Fibroblast of skin of scalp (primary cell): Measurements from ENCODE around the gene NEMP2. TPM values are rescaled to one million over a fixed set of nuclear protein-coding genes. Genes with fewer than 3 reads are reported as not detected.
A peak's percentile ranks its signal among the peaks of the same experiment; 100 is the strongest.

Experiments
- DNase-seq: peaks from one replicate; pipeline ENCODE4 v3.0.0-alpha.2; 2013
- polyA plus RNA-seq, 2 experiments: library from polyadenylated mRNA; unstranded; fragments of 120-200 nt; gene quantifications; one replicate each; pipeline ENCODE4 v1.2.1, GENCODE V29; 2013; ENCODE audit not compliant: insufficient read length in 2 of 2

NEMP2 gene
- polyA plus RNA-seq (2013, experiment 1 of 2; ENCODE audit: insufficient read length) = 5.7 TPM
- polyA plus RNA-seq (2013, experiment 2 of 2; ENCODE audit: insufficient read length) = 6.0 TPM

DNA sequence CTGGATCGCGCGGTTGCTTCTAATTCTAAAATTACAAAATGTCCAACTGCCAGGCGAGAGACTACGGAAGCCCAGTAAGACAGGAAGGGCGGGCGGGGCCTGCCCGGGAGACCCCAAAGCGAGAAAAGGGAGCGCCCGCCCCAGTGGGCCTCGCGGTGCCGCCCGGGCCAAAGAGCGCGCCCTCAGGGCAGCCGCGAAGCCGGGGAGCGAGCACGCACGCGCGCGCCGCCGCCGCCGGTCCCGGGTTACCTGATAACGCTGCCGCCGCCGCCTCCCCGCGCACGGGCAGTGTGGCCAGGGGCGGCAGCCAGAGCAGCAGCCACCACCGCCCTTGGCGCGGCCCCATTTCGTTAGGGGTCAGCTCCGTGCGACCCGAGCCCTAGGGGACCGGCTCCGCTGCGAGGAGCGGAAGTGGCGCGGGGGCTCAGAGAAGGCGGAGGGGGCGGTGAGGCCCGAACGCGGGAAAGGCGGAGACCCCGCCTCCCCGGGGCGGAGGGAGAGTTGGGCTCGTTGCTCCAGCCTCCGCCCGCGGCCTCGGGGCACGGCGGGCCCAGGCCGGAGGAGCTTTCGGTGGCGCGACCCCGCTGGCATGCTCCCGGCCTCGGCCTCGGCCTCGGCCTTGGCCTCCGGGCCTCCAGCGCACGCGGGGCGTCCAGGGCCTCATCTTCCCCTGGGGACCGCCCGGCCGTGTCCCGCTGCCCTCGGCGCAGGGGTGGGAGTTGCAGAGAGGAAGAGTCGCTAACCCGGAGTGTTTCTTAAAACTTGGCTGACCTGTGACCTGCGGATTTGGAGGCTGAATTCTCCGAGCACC, at the start of gene NEMP2:
NEMP2 (minus strand) TSS at position 413 of the 811 bp plus-strand sequence; CDS start at position 346, 67 bp downstream.
- DNase-seq = peak; percentile 79

GRCh38 chr2:190583507-190584337, 49.2 kb upstream of the NEMP2 start:
- DNase-seq = no peak

DNA sequence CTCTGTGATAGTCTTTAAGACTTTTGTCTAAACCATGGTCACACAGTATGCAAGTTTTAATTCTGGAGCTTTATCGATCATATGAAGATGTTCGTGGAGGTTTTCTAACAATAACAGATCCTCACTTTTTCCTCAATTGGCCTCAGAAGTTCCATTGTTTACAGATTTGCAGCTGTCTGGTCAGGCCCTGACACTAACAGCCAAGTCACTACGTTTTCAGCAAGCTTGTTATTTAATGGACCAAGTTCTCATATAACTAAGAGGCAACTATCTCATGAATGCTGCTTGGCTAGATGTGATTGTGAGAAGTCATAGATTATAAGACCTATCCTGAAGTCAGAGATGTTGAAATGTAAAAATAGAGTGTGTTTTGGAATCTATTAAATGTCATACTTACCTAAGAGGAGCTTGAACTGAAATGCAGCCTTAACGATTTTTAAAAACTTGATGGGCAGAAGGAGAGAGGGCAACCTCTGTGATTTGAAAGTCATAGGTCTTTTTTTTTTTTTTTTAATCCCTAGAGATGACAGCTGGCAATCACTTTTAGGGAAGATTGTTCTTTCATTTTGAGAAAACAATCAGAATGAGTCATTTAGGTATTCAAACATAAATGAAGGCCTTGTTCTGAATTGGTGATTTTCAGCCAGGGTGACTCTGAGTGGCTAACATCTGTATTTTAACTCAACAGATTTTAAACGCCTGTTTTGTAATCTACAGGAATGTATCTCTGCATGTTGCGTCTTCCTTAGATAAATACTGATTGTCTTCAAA, 48.4 kb upstream of the NEMP2 start:
- DNase-seq = no peak

DNA sequence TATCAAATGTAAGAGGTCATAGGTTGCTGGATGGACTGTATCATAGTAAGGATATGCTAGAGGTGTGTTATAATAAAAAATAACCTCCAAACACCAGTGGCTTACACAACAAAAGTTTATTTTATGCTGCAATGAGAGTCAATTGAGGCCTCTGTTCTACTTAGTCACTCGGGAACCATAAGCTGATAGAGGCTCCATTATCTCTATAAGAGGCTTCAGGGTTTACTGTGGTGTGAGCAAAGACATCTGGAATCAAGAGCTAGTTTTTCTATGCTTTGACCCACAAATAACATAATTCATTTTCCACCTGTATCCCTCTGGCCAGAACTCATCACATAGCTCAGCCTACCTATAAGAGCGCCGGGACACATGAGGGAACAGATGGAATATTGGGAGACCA, 47.5 kb upstream of the NEMP2 start:
- DNase-seq = no peak

- DNase-seq = no peak
Observed at GRCh38 chr2:190579915-190580846, 45.7 kb upstream of the NEMP2 start.

- DNase-seq = no peak
Observed at GRCh38 chr2:190579058-190579410, 44.5 kb upstream of the NEMP2 start.

- peak; percentile 50 for DNase-seq
Observed at GRCh38 chr2:190578158-190579057, 43.9 kb upstream of the NEMP2 start.

DNA sequence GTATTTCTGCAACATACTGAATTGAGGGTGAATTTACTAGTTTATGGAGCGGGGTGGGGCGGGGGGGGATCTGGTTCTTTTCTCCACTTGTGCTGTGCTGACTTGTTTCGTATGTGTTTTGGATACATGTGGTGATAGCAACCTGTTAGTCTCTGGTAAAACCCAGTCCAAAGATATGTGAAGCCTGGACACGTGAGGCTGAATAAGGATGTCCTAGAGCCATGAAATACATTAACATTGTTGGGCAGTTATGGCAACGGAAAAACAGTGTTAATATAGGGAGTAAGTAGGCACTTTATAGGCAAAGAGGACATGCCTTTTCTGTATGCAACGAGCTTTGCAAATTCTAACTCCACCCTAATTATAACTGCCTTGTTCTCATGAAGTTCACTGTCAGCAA, 42.1 kb upstream of the NEMP2 start:
- no peak for DNase-seq

GRCh38 chr2:190575263-190575662, 40.7 kb upstream of the NEMP2 start:
- DNase-seq = no peak

DNA sequence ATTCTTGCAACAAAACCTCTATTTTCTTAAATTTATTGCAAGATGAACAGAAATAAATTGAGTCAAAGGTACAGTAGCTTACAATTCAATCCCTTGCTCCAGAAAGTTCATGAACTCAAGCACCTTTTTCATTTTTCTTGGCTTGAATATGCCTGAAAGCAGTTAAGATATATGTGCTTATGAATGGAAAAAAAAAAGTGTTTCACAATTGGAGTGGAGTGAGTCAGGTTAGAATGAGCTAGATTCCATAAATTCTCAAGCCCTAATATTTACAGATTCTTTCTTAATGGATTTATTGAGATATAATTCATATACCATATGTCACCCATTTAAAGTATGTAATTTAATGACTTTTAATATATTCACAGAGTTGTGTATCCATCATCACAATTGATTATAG, 39.6 kb upstream of the NEMP2 start:
- peak; percentile 18 for DNase-seq

- no peak for DNase-seq
Observed at GRCh38 chr2:190572246-190572645, 37.7 kb upstream of the NEMP2 start.

GRCh38 chr2:190571686-190572085, 37.2 kb upstream of the NEMP2 start:
- no peak for DNase-seq

DNA sequence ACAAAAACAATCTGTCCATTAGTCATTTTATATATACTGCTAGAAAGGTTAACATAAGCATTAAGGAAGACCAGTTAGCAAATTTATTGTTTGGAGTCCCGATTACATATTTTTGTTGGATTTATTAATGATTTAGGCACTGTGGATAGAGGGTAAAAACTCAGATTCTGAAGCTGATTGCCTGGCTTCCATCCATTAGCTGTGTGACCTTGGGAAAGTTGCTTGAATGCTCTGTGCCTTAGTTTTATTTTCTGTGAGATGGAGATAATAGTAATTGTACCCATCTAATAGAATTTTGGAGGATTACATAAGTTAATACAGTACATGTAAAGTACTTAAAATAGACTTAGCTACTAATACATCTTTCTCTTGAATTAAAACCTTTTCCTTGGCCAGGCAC, 36.3 kb upstream of the NEMP2 start:
- no peak for DNase-seq

DNA sequence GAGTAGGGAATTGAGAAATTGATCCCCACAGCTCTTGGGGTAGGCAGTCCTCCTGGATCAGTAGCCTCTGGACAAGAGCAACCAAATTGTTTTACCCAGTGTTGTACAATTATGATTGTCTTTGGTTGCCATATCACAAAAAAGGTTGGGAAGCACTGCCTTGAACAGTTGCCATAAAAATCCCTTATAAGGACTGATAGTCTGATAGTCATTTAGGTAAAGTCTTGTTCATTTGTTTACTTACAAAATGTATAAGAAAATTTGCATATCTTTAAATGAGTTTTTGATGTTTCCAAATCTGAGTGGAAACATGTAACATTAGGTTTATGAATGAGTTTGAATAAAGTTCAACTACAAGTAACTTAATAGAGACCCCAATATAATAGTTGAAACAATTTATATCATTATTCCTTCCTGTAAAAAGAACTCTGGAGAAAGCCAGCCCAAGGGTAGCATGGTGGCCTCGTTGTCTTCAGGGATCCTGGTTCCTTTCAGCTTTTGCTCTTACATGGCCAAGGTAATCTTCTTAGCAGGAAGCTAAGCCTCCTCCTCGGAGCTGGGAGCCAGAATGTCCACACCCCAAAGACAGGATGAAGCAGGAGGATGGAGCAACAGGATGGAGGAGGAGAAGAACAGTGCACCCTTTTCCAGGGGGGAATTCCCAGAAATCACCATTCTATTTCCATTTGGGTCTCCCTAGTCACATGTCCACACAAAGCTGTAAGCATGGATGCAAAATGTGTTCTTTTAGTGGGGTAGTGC, 35.7 kb upstream of the NEMP2 start:
- DNase-seq = no peak

- DNase-seq = no peak
Observed at GRCh38 chr2:190564838-190565237, 30.3 kb upstream of the NEMP2 start.

DNA sequence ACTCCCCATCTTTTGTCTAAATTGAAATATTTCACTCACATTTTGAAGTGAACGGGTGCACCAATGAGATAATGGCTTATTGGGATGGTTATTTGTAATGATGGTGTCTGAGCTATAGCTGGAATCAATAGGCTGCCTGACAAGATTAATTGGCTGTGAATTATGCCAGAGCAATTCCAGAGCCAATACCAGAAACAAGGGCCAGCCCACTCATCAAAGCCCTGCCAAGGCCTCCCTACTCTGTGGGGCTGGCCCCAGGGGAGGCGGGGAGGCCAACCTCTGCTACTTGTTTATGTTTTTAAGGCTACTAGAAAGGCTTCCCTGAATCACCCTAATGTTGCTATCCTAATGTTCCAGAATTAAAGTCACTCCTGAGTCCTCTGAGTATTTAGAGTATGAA, 29.1 kb upstream of the NEMP2 start:
- DNase-seq = no peak

DNA sequence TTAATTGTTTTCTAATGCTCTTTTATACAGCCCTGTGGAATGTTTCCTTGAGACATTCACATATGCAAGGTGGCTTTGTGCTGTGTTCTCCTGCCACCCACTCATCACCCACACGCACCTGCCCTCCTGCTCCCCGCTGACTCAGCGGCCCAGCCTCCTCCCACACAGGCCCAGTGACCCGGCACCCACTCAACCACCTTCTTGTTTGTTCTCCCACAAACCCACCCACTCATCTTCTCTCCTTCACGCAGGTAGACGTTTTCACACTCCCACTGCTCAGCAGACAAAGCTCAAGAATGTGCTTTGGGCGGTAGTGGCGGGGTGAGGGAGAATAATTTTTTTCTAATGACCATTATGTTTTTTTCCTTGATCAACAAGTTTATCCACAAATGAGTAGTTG, 28.6 kb upstream of the NEMP2 start:
- DNase-seq = no peak

DNA sequence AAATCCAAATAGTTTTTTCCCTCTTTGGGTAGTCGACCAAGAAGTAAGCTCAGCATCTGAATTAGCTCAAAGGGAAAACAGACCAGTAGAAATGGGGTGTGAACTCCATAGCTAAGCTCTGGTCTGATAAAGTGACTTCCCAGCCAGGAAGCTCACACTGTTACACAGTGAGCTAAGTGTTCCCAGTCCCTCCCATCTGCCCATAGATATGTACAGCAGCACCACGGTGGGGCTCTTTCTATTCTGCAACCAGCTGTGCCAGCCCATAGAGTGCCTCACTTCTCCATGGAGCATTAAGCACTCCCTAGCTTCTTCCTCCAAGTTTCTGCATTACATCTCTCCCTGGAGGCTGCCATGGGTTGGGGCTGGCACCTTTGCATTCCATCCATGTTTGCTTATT, 27.6 kb upstream of the NEMP2 start:
- no peak for DNase-seq

DNA sequence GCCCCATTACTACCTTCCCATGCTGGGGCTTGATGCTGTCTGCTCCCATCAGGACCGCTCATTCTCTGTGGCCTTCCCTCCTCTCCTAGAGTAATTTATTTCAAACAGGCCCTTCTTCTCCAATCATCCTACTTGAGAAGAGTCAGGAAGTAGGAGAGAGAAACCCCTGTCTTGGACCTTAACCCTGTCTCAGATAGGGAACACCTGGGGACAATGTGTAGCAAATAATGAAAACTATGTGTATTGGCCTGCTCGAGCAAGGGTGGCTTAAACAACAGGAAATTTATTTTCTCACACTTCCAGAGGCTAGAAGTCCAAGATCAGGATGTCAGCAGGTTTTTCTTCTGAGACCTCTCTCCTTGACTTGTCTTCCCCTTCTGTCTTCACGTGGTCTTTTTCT, 26.6 kb upstream of the NEMP2 start:
- DNase-seq = no peak
